Kidney (tissue), 14 donors: ENCODE data around the gene PLA2G15. TPM values are rescaled to one million over a fixed set of nuclear protein-coding genes. Genes with fewer than 3 reads are reported as not detected.
A peak's percentile ranks its signal among the peaks of the same experiment; 100 is the strongest.

Source experiments
- DNase-seq, 5 donors: peaks; one replicate each; pipeline ENCODE4 v3.0.0-alpha.2; 2013 to 2020
- FAIRE-seq: peaks from 2 replicates; lab custom pipeline; 2012; peaks lifted over from hg19 to GRCh38; lab: Jason Lieb, UNC
- H3K27ac ChIP-seq, 2 donors: one replicate each; pipeline ENCODE4 v1.7.0; 2013; ENCODE audit warnings: low read depth in 2 of 2, low read length in 2 of 2, inconsistent platforms in 1 of 2
- H3K27me3 ChIP-seq: one replicate; pipeline ENCODE4 v1.7.1; 2013; ENCODE audit warnings: low read length, inconsistent platforms; ENCODE audit not compliant: control insufficient read depth, insufficient read depth
- H3K36me3 ChIP-seq, 3 donors: one replicate each; pipeline versions ENCODE4 v1.7.0 to v1.7.1; 2013; ENCODE audit warnings: low read length in 3 of 3, control low read depth in 1 of 3, inconsistent platforms in 1 of 3; ENCODE audit not compliant: insufficient read depth in 3 of 3, control insufficient read depth in 2 of 3
- H3K4me1 ChIP-seq, 3 donors: one replicate each; pipeline versions ENCODE4 v1.7.0 to v1.7.1; 2013; ENCODE audit warnings: low read length in 3 of 3, inconsistent platforms in 1 of 3, low read depth in 1 of 3; ENCODE audit not compliant: control insufficient read depth in 2 of 3, insufficient read depth in 2 of 3
- H3K4me3 ChIP-seq, 3 donors: one replicate each; pipeline versions ENCODE4 v1.7.0 to v1.8.1; 2013; ENCODE audit warnings: low read length in 3 of 3, control low read depth in 1 of 3, inconsistent platforms in 1 of 3
- H3K9ac ChIP-seq, 3 donors: one replicate each; pipeline versions ENCODE4 v1.7.0 to v1.7.1; 2013; ENCODE audit warnings: low read length in 3 of 3, control low read depth in 1 of 3, inconsistent platforms in 1 of 3
- H3K9me3 ChIP-seq, 3 donors: one replicate each; pipeline versions ENCODE4 v1.7.0 to v1.7.1; 2013; ENCODE audit warnings: low read length in 3 of 3, control low read depth in 1 of 3, inconsistent platforms in 1 of 3; ENCODE audit not compliant: control insufficient read depth in 2 of 3, insufficient read depth in 1 of 3
- intact Hi-C: fragments of 100-400 bp; cut with DNase I; formaldehyde crosslinking; loops from one replicate; pipeline ENCODE4 v1.11.1; 2022
- polyA plus RNA-seq: library from polyadenylated mRNA; stranded (reverse); fragments of 350-450 nt; fragmentation: Illumina TruSeq; extraction: RNeasy Lipid Tissue Mini Kit (QIAGEN cat#74804); gene quantifications from one replicate; pipeline ENCODE4 v1.2.3, GENCODE V29; 2014; ENCODE audit warnings: low read depth, low replicate concordance; ENCODE audit not compliant: insufficient read depth
- total RNA-seq: library from RNA; stranded (reverse); fragmentation: NEBNext Ultra II Directional; extraction: Animal tissue kit (Norgen Biotek cat#: 25700); gene quantifications from one replicate; pipeline ENCODE4 v1.2.1, GENCODE V29; 2021
- TF ChIP-seq, protein P1 (sequence below): IDR thresholded peaks from 3 replicates; pipeline ENCODE4 v1.5.1; 2012; ENCODE audit warnings: mild to moderate bottlenecking, moderate library complexity, borderline replicate concordance; ENCODE audit not compliant: insufficient read depth; ENCODE audit errors: extremely low read depth
- donor health status: control.
- donor health status: control.
- donor health status: control.
- donor health status: control.
- donor health status: control.
- donor health status: DM: yes; HTN: yes; CAD: no.
- donor health status: Normal renal cell carcinoma (clear cell type).

PLA2G15 gene
- total and polyA plus RNA-seq, 2 donors from 2014 or later = 35.1 to 44.4 TPM

DNA sequence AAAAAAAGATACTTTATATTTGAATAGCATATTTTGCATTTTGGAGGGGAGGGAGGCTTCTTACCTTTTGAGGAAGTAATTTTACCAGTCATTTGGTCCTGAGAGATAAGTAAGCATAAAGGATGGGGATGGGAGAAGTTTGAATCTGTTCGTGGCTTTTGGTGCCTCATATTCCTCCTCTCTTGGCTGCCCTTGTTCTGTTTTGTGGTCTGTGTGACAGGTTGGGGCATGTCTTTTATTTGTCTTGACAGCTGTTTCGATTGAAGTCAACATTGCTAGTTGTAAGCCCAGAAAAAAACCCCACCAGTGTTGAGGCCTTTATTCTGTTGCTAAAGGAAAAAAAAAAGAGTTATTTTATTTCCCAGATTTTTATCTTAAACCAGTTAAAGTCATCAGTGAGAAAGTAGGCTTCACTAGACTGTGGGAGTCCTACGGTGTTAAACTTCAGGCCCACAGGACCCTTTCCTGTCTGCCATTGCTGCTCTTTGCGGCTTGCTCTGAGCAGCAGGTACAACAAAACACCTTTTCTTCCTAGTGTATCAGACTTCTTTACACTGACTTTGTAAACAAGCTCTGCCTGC lies 30.5 kb downstream of the PLA2G15 start:
- no peak for DNase-seq
- H3K9me3 ChIP-seq = no peaks in the 10 kb centered on the region
- H3K27ac ChIP-seq = peak overlapping the region; percentile 1 to 53
- TF ChIP-seq, protein P1, sequence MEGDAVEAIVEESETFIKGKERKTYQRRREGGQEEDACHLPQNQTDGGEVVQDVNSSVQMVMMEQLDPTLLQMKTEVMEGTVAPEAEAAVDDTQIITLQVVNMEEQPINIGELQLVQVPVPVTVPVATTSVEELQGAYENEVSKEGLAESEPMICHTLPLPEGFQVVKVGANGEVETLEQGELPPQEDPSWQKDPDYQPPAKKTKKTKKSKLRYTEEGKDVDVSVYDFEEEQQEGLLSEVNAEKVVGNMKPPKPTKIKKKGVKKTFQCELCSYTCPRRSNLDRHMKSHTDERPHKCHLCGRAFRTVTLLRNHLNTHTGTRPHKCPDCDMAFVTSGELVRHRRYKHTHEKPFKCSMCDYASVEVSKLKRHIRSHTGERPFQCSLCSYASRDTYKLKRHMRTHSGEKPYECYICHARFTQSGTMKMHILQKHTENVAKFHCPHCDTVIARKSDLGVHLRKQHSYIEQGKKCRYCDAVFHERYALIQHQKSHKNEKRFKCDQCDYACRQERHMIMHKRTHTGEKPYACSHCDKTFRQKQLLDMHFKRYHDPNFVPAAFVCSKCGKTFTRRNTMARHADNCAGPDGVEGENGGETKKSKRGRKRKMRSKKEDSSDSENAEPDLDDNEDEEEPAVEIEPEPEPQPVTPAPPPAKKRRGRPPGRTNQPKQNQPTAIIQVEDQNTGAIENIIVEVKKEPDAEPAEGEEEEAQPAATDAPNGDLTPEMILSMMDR = no peak
- H3K4me3 ChIP-seq = no peak overlapping the region
- intact Hi-C loops = no loop called here
- FAIRE-seq = no peak
- H3K36me3 ChIP-seq = peaks cover 0 to 7% (median 0%) of the 10 kb centered on the region in 3 donors
- H3K27me3 ChIP-seq = no peaks in the 10 kb centered on the region
- peak overlapping the region in 1 of 3 donors; percentile 2 for H3K9ac ChIP-seq
- peaks cover 0 to 5% (median 4%) of the 10 kb centered on the region in 3 donors for H3K4me1 ChIP-seq

DNA sequence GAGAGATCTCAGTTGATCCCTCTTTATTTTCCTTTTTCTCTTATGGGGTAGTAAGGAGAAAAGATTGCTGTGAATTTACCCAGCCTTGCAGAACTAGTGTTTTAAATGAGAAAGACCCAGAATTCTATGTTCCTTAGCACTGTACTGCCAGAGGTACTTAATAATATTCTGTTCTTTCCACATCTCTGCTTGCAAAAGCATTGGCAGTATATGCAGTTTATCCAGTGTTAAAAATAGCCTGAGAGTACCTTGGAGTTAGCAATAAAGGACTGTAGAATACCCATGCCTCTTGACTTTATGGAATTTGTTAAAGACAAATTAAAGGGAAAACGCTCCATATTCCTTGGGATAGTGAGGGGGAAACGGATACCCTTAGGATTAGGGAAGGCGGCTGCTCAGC lies 31.1 kb downstream of the PLA2G15 start:
- Histone ChIP-seq H3K27ac (peak overlapping the region in 1 of 2 donors; percentile 53), H3K9me3 (no peaks in the 10 kb centered on the region), H3K36me3 (peaks cover 0 to 7% (median 0%) of the 10 kb centered on the region in 3 donors), H3K27me3 (no peaks in the 10 kb centered on the region), H3K4me1 (peaks cover 0 to 5% (median 4%) of the 10 kb centered on the region in 3 donors), H3K9ac (peak overlapping the region in 1 of 3 donors; percentile 2), H3K4me3 (no peak overlapping the region)
- FAIRE-seq (no peak), DNase-seq (no peak)
- intact Hi-C loops = no loop called here
- TF ChIP-seq, protein P1 = no peak

DNA sequence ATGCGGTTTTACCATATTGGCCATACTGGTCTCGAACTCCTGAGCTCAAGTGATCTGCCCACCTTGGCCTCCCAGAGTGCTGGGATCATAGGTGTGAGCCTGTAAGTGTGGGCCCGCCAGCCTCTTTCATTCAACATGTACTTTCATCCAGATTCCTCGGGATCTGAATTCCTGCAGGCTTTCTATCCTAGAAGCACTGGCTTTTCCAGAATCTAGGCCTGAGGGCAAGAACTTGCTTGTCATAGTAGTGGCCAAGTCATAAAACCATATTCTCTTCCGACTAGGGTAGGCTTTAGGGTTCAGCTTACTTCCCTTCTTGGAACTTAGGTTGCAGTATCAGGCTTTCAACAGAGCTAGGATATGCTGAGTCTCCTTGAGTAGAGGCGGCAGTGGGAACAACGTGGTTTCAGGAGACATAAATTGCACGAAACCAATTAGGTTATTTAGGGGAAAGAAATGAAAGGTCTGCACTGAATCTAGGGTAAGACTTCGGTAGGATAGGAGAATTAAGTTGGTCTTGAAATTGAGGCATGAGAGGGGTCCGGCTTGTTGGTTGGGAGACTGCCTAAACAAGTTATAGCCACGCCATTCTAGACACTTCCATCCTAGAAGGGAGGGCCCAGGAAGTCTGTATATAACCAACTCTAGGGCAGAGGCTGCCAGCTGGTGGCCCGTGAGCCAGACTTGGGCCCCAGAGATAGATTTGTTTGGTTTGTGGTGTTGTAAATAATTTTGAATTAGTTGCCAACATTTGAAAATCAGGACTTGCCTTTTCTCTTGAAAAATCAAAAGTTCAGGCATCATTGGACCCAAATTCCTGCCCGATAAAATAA lies 34.8 kb downstream of the PLA2G15 start:
- intact Hi-C loops = no loop called here
- DNase-seq = no peak
- Histone ChIP-seq H3K9me3 (no peaks in the 10 kb centered on the region), H3K36me3 (no peaks in the 10 kb centered on the region), H3K9ac (no peak overlapping the region), H3K27ac (no peak overlapping the region), H3K4me1 (peaks cover 0 to 8% (median 4%) of the 10 kb centered on the region in 3 donors), H3K27me3 (no peaks in the 10 kb centered on the region), H3K4me3 (no peak overlapping the region)
- TF ChIP-seq, protein P1 = no peak
- no peak for FAIRE-seq
